A549 (cell line): ENCODE data around the gene IL17A. TPM values are rescaled to one million over a fixed set of nuclear protein-coding genes. Genes with fewer than 3 reads are reported as not detected.
"Not testable (repeated sequence)": the region's sequence is repeated elsewhere in the genome, so short reads cannot be mapped to it uniquely, and the experiment has no call there.

ENCODE experiments used
- ATAC-seq, 2 experiments: fragments of 200-7000 bp in 1 of 2; fragments of >200 bp in 1 of 2; cut with Nextera tagmentation in 1 of 2; cut with Tn5 transposase in 1 of 2; 3 replicates each; pipeline versions ENCODE4 v1.8.0 to v1.9.1; 2018 to 2020; ENCODE audit warnings: mild to moderate bottlenecking in 1 of 2, moderate library complexity in 1 of 2
- CTCF ChIA-PET: fragments of 300-600 bp; sonication (Branson Sonifier 250); formaldehyde crosslinking; extraction: SDS; loops from one replicate; lab custom pipeline; 2021; ENCODE audit warnings: antibody characterized with exemption, inconsistent platforms; lab: Yijun Ruan, JAX
- POLR2A ChIA-PET: fragments of 350-600 bp; formaldehyde crosslinking; extraction: SDS; loops from one replicate; lab custom pipeline; 2021; ENCODE audit warnings: antibody characterized with exemption, inconsistent platforms; lab: Yijun Ruan, JAX
- DNase-seq, 2 experiments: peaks; one replicate each; pipeline versions ENCODE4 v3.0.0 to v3.0.0-alpha.2; 2011 to 2016; ENCODE audit warnings: low read depth in 1 of 2, low spot score in 1 of 2
- FAIRE-seq: peaks from 2 replicates; lab custom pipeline; 2011; peaks lifted over from hg19 to GRCh38; lab: Jason Lieb, UNC
- H3K27ac ChIP-seq, 2 experiments: fragments of >200 bp; sonication (Bioruptor Twin); formaldehyde crosslinking; 3 replicates each; pipeline ENCODE4 v1.5.1; 2016 to 2017
- H3K4me1 ChIP-seq: fragments of >200 bp; sonication (Bioruptor Twin); formaldehyde crosslinking; 3 replicates; pipeline ENCODE4 v1.6.1; 2016
- H3K4me2 ChIP-seq: fragments of >200 bp; sonication (Bioruptor Twin); formaldehyde crosslinking; 3 replicates; pipeline ENCODE4 v1.6.1; 2016
- H3K4me3 ChIP-seq: fragments of >200 bp; sonication (Bioruptor Twin); formaldehyde crosslinking; 3 replicates; pipeline ENCODE4 v1.5.1; 2016
- H3K9me3 ChIP-seq: fragments of >200 bp; sonication (Bioruptor Twin); formaldehyde crosslinking; 3 replicates; pipeline ENCODE4 v1.6.1; 2016
- CBX8 ChIP-seq: fragments of 200-600 bp; sonication (generic); IDR thresholded peaks from 2 replicates; pipeline ENCODE4 v1.6.1; 2016
- CHD2 ChIP-seq: fragments of 150-350 bp; IDR thresholded peaks from 2 replicates; pipeline ENCODE4 v1.6.1; 2014; ENCODE audit warnings: low read length; ENCODE audit not compliant: partially characterized antibody
- CHD4 ChIP-seq: fragments of 200-600 bp; sonication (generic); IDR thresholded peaks from 2 replicates; pipeline ENCODE4 v1.6.1; 2016; ENCODE audit warnings: antibody characterized with exemption, mild to moderate bottlenecking, borderline replicate concordance
- EHF ChIP-seq: fragments of 250-450 bp; sonication (Bioruptor Pico); IDR thresholded peaks from 2 replicates; pipeline ENCODE4 v1.5.0; 2020; ENCODE audit warnings: mild to moderate bottlenecking
- EHMT2 ChIP-seq: fragments of 200-600 bp; sonication (generic); IDR thresholded peaks from 2 replicates; pipeline ENCODE4 v1.6.1; 2016; ENCODE audit warnings: antibody characterized with exemption, low read depth, mild to moderate bottlenecking, moderate library complexity
- ESRRA ChIP-seq: fragments of 150-350 bp; IDR thresholded peaks from 2 replicates; pipeline ENCODE4 v1.6.1; 2014; ENCODE audit warnings: mild to moderate bottlenecking, low read length, borderline replicate concordance
- HEYL ChIP-seq: fragments of 250-450 bp; sonication (Bioruptor Pico); IDR thresholded peaks from 2 replicates; pipeline ENCODE4 v1.8.0; 2021; ENCODE audit warnings: mild to moderate bottlenecking, moderate library complexity
- HOXA7 ChIP-seq: fragments of 250-450 bp; sonication (Bioruptor Pico); IDR thresholded peaks from 2 replicates; pipeline ENCODE4 v1.5.0; 2020; ENCODE audit warnings: mild to moderate bottlenecking, moderate library complexity
- HOXB5 ChIP-seq: fragments of 250-450 bp; sonication (Bioruptor Pico); IDR thresholded peaks from 2 replicates; pipeline ENCODE4 v1.5.0; 2020; ENCODE audit warnings: mild to moderate bottlenecking, moderate library complexity
- KDM1A ChIP-seq: fragments of 200-600 bp; sonication (generic); IDR thresholded peaks from 2 replicates; pipeline ENCODE4 v1.6.1; 2016; ENCODE audit warnings: low read depth, mild to moderate bottlenecking
- MAFK ChIP-seq: fragments of 450-650 bp; IDR thresholded peaks from 2 replicates; pipeline ENCODE4 v1.6.1; 2014; ENCODE audit not compliant: partially characterized antibody
- NFE2L2 ChIP-seq: fragments of 150-350 bp; conservative IDR thresholded peaks from 2 replicates; pipeline ENCODE4 v1.6.1; 2014; ENCODE audit warnings: low read length
- POLR2A ChIP-seq: IDR thresholded peaks from 2 replicates; pipeline ENCODE4 v1.6.1; 2012; ENCODE audit warnings: mild to moderate bottlenecking, low read length
- POLR2AphosphoS2 ChIP-seq: conservative IDR thresholded peaks from 2 replicates; pipeline ENCODE4 v1.6.1; 2012; ENCODE audit warnings: low read length, improper control_type of control experiment, inconsistent platforms
- REST ChIP-seq: fragments of 200-600 bp; sonication (generic); IDR thresholded peaks from 2 replicates; pipeline ENCODE4 v1.6.1; 2016; ENCODE audit warnings: antibody characterized with exemption, mild to moderate bottlenecking, moderate library complexity
- RFX5 ChIP-seq: fragments of 450-650 bp; IDR thresholded peaks from 2 replicates; pipeline ENCODE4 v1.7.1; 2014; ENCODE audit warnings: antibody characterized with exemption, mild to moderate bottlenecking, moderate library complexity
- RNF2 ChIP-seq: fragments of 200-600 bp; sonication (generic); IDR thresholded peaks from 2 replicates; pipeline ENCODE4 v1.6.1; 2016; ENCODE audit warnings: low read depth, mild to moderate bottlenecking, antibody characterized with exemption, moderate library complexity, borderline replicate concordance
- SREBF2 ChIP-seq: fragments of 450-650 bp; IDR thresholded peaks from 2 replicates; pipeline ENCODE4 v1.6.1; 2014; ENCODE audit warnings: mild to moderate bottlenecking, moderate library complexity
- TFCP2L1 ChIP-seq: fragments of 250-450 bp; sonication (Bioruptor Pico); IDR thresholded peaks from 2 replicates; pipeline ENCODE4 v1.5.0; 2021; ENCODE audit warnings: mild to moderate bottlenecking
- TP53 ChIP-seq: fragments of 250-450 bp; sonication (Bioruptor Pico); IDR thresholded peaks from 2 replicates; pipeline ENCODE4 v1.5.0; 2021; ENCODE audit warnings: mild to moderate bottlenecking, moderate library complexity
- ZC3H11A ChIP-seq: fragments of 450-650 bp; IDR thresholded peaks from 2 replicates; pipeline ENCODE4 v1.6.1; 2014; ENCODE audit warnings: antibody characterized with exemption, mild to moderate bottlenecking
- WGBS: methylation state at CpG from one replicate; pipeline ENCODE4 v1.1.6; 2017; ENCODE audit errors: missing lambda C conversion rate; 5-methylcytosine and 5-hydroxymethylcytosine counted together
- polyA plus RNA-seq, 4 experiments: library from polyadenylated mRNA; depleted of rRNA in 3 of 4; stranded (reverse); fragments of >200 nt; fragmentation: RNase III in 1 of 4; extraction: RNeasy Plus Mini Kit Qiagen cat#74134 plus additional on column Dnase treatment in 1 of 4; gene quantifications; 2 replicates in 3 of 4; 3 replicates in 1 of 4; pipeline ENCODE4 v1.2.3, GENCODE V29; 2011 to 2017
- TF ChIP-seq, protein P1 (sequence below): fragments of 450-650 bp; IDR thresholded peaks from 2 replicates; pipeline ENCODE4 v1.6.1; 2014; ENCODE audit warnings: antibody characterized with exemption

IL17A gene
- polyA plus RNA-seq, 2 of the 4 experiments (the other 2 are of a cell fraction): not detected

DNA sequence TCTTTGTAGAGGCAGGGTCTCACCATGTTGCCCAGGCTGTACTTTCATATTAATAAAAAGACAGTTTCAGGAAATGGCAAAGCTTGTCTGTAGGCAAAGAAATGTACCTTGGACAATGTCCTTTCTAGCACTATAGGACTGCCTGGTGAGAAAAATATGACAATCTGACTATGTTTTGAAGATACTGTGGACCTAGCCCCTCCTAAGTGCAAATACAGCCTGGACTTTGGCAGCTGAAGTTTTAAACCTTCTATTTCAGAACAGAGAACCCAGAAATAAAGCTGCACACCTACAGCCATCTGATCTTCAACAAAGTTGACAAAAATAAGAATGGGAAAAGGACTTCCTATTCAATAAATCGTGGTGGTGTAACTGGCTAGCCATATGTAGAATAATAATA, 18.9 kb upstream of the IL17A start:
- ATAC-seq: no peak
- H3K27ac ChIP-seq: no peak overlapping the region
- 3% methylated on average over 1 of the region's 1 CpG for whole genome bisulfite sequencing
- TF ChIP-seq RNF2 (no peak), KDM1A (no peak), REST (no peak), EHMT2 (no peak), ZC3H11A (no peak), TP53 (no peak), POLR2AphosphoS2 (no peak), MAFK (no peak), NFE2L2 (no peak), ESRRA (no peak), CBX8 (no peak), HOXA7 (CRISPR knock-in tag) (no peak), EHF (CRISPR knock-in tag) (no peak), CHD4 (no peak), HEYL (CRISPR knock-in tag) (no peak), CHD2 (no peak)
- TF ChIP-seq, protein P1, sequence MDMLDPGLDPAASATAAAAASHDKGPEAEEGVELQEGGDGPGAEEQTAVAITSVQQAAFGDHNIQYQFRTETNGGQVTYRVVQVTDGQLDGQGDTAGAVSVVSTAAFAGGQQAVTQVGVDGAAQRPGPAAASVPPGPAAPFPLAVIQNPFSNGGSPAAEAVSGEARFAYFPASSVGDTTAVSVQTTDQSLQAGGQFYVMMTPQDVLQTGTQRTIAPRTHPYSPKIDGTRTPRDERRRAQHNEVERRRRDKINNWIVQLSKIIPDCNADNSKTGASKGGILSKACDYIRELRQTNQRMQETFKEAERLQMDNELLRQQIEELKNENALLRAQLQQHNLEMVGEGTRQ: no peak
- TF ChIP-seq, all 56 proteins: peak for 0
- Histone ChIP-seq H3K9me3 (no peaks in the 10 kb centered on the region), H3K4me3 (no peak overlapping the region), H3K4me2 (no peak overlapping the region), H3K4me1 (no peaks in the 10 kb centered on the region)
- no peak for FAIRE-seq
- ChIA-PET CTCF (interaction anchor here (0.6 kb wide), 1 partner anchor 67 kb away, joined by 3 read pairs; no protein-coding TSS in a partner anchor), POLR2A (no interaction called here)
- no peak for DNase-seq

GRCh38 chr6:52168351-52168750, 17.8 kb upstream of the IL17A start:
- H3K9me3 ChIP-seq: not testable (repeated sequence)
- 1% methylated on average over 3 of the region's 3 CpGs for WGBS

GRCh38 chr6:52174118-52174517, 12.1 kb upstream of the IL17A start:
- no peak overlapping the region for H3K4me2 ChIP-seq
- ATAC-seq (no peak), FAIRE-seq (no peak)
- no peaks in the 10 kb centered on the region for H3K4me1 ChIP-seq
- H3K4me3 ChIP-seq: no peak overlapping the region
- TF ChIP-seq TFCP2L1 (CRISPR knock-in tag) (no peak), HOXB5 (CRISPR knock-in tag) (no peak), ESRRA (no peak), TP53 (no peak), RFX5 (no peak), SREBF2 (no peak), MAFK (peak; percentile 26), POLR2A (no peak)
- TF ChIP-seq, all 56 proteins: peak for 1
- POLR2A ChIA-PET: no interaction called here
- H3K27ac ChIP-seq: no peak overlapping the region
- no peaks in the 10 kb centered on the region for H3K9me3 ChIP-seq
- DNase-seq: no peak
- WGBS: 63% methylated on average over 3 of the region's 3 CpGs
- CTCF ChIA-PET: interaction anchor here (0.6 to 1.0 kb wide), 3 partner anchors 9 to 13 kb away, joined by 3 read pairs; no protein-coding TSS in a partner anchor

More at GRCh38 chr6:52168351-52168750, 17.8 kb upstream of the IL17A start:
- FAIRE-seq, H3K27ac ChIP-seq, H3K4me3 ChIP-seq, H3K4me2 ChIP-seq, H3K4me1 ChIP-seq, ATAC-seq, DNase-seq, POLR2A ChIA-PET, CTCF ChIA-PET: not testable (repeated sequence)
